HepG2 (cell line): ENCODE data around the gene ZNF217. TPM values are rescaled to one million over a fixed set of nuclear protein-coding genes. Genes with fewer than 3 reads are reported as not detected.
A peak's percentile ranks its signal among the peaks of the same experiment; 100 is the strongest.
"Not testable (repeated sequence)": the region's sequence is repeated elsewhere in the genome, so short reads cannot be mapped to it uniquely, and the experiment has no call there.

ENCODE experiments used
- FOXA1 ChIP-seq, 2 experiments: fragments of 450-650 bp in 1 of 2; sonication (generic) in 1 of 2; formaldehyde crosslinking in 1 of 2; IDR thresholded peaks; 2 replicates each; pipeline versions ENCODE4 v1.4.0 to v1.6.1; 2016 to 2020; ENCODE audit warnings: missing genetic modification reagents in 1 of 2
- FOXA3 ChIP-seq: IDR thresholded peaks from 2 replicates; pipeline ENCODE4 v1.6.1; 2016; ENCODE audit warnings: missing genetic modification reagents, missing compliant biosample characterization
- FOXJ3 ChIP-seq: sonication (generic); formaldehyde crosslinking; IDR thresholded peaks from 2 replicates; pipeline ENCODE4 v1.4.0; 2020; ENCODE audit warnings: missing genetic modification reagents, mild to moderate bottlenecking, borderline replicate concordance
- FOXP1 ChIP-seq, 2 experiments: fragments of 450-650 bp in 1 of 2; IDR thresholded peaks; 2 replicates each; pipeline ENCODE4 v1.6.1; 2017 to 2018; ENCODE audit warnings: antibody characterized with exemption in 1 of 2
- KLF6 ChIP-seq: IDR thresholded peaks from 2 replicates; pipeline ENCODE4 v1.8.0; 2016; ENCODE audit warnings: missing biosample characterization, missing genetic modification reagents
- MED1 ChIP-seq: sonication (generic); formaldehyde crosslinking; IDR thresholded peaks from 2 replicates; pipeline ENCODE4 v1.4.0; 2020; ENCODE audit warnings: missing genetic modification reagents
- NCOR1 ChIP-seq: fragments of 200-600 bp; sonication (generic); IDR thresholded peaks from 2 replicates; pipeline ENCODE4 v1.7.0; 2017; ENCODE audit warnings: antibody characterized with exemption, low read length, borderline replicate concordance
- NR2C2 ChIP-seq: sonication (generic); formaldehyde crosslinking; IDR thresholded peaks from 2 replicates; pipeline ENCODE4 v1.4.0; 2020; ENCODE audit warnings: missing genetic modification reagents, mild to moderate bottlenecking, moderate library complexity, borderline replicate concordance
- PITX1 ChIP-seq: sonication (generic); formaldehyde crosslinking; IDR thresholded peaks from 2 replicates; pipeline ENCODE4 v1.5.1; 2020; ENCODE audit warnings: mild to moderate bottlenecking, missing genetic modification reagents
- PPARG ChIP-seq: conservative IDR thresholded peaks from 2 replicates; pipeline ENCODE4 v1.6.1; 2016; ENCODE audit warnings: missing biosample characterization, missing genetic modification reagents
- SIX1 ChIP-seq: sonication (generic); formaldehyde crosslinking; IDR thresholded peaks from 2 replicates; pipeline ENCODE4 v1.4.0; 2020; ENCODE audit warnings: missing genetic modification reagents, borderline replicate concordance
- SOX6 ChIP-seq, 2 experiments: fragments of 450-650 bp in 1 of 2; sonication (generic) in 1 of 2; formaldehyde crosslinking in 1 of 2; IDR thresholded peaks; 2 replicates each; pipeline versions ENCODE4 v1.4.0 to v1.6.1; 2017 to 2020; ENCODE audit warnings: antibody characterized with exemption in 1 of 2, mild to moderate bottlenecking in 1 of 2, missing genetic modification reagents in 1 of 2
- TAF1 ChIP-seq: sonication (generic); formaldehyde crosslinking; IDR thresholded peaks from 2 replicates; pipeline ENCODE4 v1.4.0; 2020; ENCODE audit warnings: missing genetic modification reagents
- TBX2 ChIP-seq: sonication (generic); formaldehyde crosslinking; IDR thresholded peaks from 2 replicates; pipeline ENCODE4 v1.5.0; 2020; ENCODE audit warnings: missing genetic modification reagents, mild to moderate bottlenecking, borderline replicate concordance
- ZBTB20 ChIP-seq: sonication (generic); formaldehyde crosslinking; IDR thresholded peaks from 2 replicates; pipeline ENCODE4 v1.8.1; 2023; ENCODE audit warnings: missing genetic modification reagents, low read depth, mild to moderate bottlenecking, borderline replicate concordance
- ZBTB7B ChIP-seq: sonication (generic); formaldehyde crosslinking; IDR thresholded peaks from 2 replicates; pipeline ENCODE4 v1.4.0; 2020; ENCODE audit warnings: missing genetic modification reagents
- polyA plus RNA-seq, 8 experiments: library from polyadenylated mRNA; depleted of rRNA in 3 of 8; stranded (reverse) in 7 of 8; unstranded in 1 of 8; fragments of >200 nt; fragmentation: Illumina TruSeq in 4 of 8; extraction: Trizol in 4 of 8; gene quantifications; 2 replicates each; pipeline versions ENCODE4 v1.2.1 to v1.2.3, GENCODE V29; 2011 to 2016; ENCODE audit warnings: low read depth in 4 of 8, missing spikeins in 1 of 8, mixed read lengths in 1 of 8; ENCODE audit not compliant: insufficient read depth in 1 of 8
- total RNA-seq, 5 experiments: library from RNA; depleted of rRNA; stranded (reverse); fragments of >200 nt; fragmentation: Illumina TruSeq; extraction: Trizol; gene quantifications; 2 replicates each; pipeline ENCODE4 v1.2.3, GENCODE V29; 2016; ENCODE audit warnings: low read depth in 1 of 5
- TF ChIP-seq, protein P1 (sequence below): sonication (generic); formaldehyde crosslinking; IDR thresholded peaks from 2 replicates; pipeline ENCODE4 v1.4.0; 2020; ENCODE audit warnings: missing genetic modification reagents
- TF ChIP-seq, protein P2 (sequence below): sonication (generic); formaldehyde crosslinking; IDR thresholded peaks from 2 replicates; pipeline ENCODE4 v1.4.0; 2020; ENCODE audit warnings: missing genetic modification reagents, borderline replicate concordance
- TF ChIP-seq, protein P3 (sequence below), 2 experiments: sonication (generic) in 1 of 2; formaldehyde crosslinking in 1 of 2; IDR thresholded peaks; 2 replicates each; pipeline versions ENCODE4 v1.4.0 to v1.6.1; 2018 to 2020; ENCODE audit warnings: missing genetic modification reagents in 2 of 2, borderline replicate concordance in 1 of 2, low read depth in 1 of 2, mild to moderate bottlenecking in 1 of 2, missing biosample characterization in 1 of 2
- TF ChIP-seq, protein P4 (sequence below): IDR thresholded peaks from 2 replicates; pipeline ENCODE4 v1.4.0; 2020; ENCODE audit warnings: mild to moderate bottlenecking, missing genetic modification reagents

Gene ZNF217
- total and polyA plus RNA-seq, 2 of the 13 experiments (the other 11 are each of a cell fraction or from before 2014, with no cell fraction given): 22.3 to 29.8 TPM

DNA sequence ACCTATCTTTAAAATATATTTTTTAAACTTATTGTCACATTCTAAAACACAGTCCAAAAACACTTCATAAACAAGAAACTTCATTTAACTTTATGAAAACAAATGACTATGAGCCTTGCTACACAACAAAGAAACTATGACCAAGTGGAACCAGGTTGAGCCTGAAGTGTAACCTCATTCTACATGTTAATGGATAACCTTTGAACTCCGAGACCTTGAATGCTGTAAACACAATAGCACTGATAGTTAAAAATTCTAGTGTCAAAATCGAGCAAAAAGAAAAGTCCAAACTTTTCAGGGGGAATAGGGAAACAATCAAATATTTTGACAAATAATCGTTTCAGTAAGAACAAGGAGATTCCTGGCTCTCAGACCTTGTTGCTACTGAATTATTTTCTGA is 2.1 kb upstream of the ZNF217 start (continued):
- TF ChIP-seq SIX1 (CRISPR knock-in tag): peak; percentile 48; the same call in 1 of the 2 replicates
- TF ChIP-seq TBX2: 0 out of 2 replicates have a peak, but pooled peaks have one; percentile 14
- TF ChIP-seq, protein P1, sequence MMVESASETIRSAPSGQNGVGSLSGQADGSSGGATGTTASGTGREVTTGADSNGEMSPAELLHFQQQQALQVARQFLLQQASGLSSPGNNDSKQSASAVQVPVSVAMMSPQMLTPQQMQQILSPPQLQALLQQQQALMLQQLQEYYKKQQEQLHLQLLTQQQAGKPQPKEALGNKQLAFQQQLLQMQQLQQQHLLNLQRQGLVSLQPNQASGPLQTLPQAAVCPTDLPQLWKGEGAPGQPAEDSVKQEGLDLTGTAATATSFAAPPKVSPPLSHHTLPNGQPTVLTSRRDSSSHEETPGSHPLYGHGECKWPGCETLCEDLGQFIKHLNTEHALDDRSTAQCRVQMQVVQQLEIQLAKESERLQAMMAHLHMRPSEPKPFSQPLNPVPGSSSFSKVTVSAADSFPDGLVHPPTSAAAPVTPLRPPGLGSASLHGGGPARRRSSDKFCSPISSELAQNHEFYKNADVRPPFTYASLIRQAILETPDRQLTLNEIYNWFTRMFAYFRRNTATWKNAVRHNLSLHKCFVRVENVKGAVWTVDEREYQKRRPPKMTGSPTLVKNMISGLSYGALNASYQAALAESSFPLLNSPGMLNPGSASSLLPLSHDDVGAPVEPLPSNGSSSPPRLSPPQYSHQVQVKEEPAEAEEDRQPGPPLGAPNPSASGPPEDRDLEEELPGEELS: peak; percentile 74
- peak; percentile 21; the same call in 1 of the 2 replicates for TF ChIP-seq ZBTB7B (CRISPR knock-in tag)
- TF ChIP-seq, protein P2, sequence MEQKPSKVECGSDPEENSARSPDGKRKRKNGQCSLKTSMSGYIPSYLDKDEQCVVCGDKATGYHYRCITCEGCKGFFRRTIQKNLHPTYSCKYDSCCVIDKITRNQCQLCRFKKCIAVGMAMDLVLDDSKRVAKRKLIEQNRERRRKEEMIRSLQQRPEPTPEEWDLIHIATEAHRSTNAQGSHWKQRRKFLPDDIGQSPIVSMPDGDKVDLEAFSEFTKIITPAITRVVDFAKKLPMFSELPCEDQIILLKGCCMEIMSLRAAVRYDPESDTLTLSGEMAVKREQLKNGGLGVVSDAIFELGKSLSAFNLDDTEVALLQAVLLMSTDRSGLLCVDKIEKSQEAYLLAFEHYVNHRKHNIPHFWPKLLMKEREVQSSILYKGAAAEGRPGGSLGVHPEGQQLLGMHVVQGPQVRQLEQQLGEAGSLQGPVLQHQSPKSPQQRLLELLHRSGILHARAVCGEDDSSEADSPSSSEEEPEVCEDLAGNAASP (CRISPR knock-in tag): peak; percentile 55
- peak; percentile 81 for TF ChIP-seq PPARG
- peak; percentile 76; the same call in 1 of the 2 replicates for TF ChIP-seq KLF6 (CRISPR knock-in tag)
- 0 out of 2 replicates have a peak, but pooled peaks have one; percentile 80 for TF ChIP-seq NCOR1
- TF ChIP-seq NR2C2 (CRISPR knock-in tag): peak; percentile 79
- TF ChIP-seq FOXP1 (IDR thresholded peaks at IDR 0.05): peak; percentile 84
- TF ChIP-seq FOXP1 (CRISPR knock-in tag; IDR thresholded peaks at IDR 0.05): peak; percentile 96
- not testable (repeated sequence) for TF ChIP-seq SOX6, FOXA1 (IDR thresholded peaks at IDR 0.05)
- TF ChIP-seq SOX6 (CRISPR knock-in tag; IDR thresholded peaks at IDR 0.05): peak; percentile 88
- TF ChIP-seq MED1 (CRISPR knock-in tag): peak; percentile 84
- peak; percentile 66; the same call in 1 of the 2 replicates for TF ChIP-seq FOXJ3
- TF ChIP-seq PITX1 (CRISPR knock-in tag): peak; percentile 54; the same call in 1 of the 2 replicates
- TF ChIP-seq FOXA3 (CRISPR knock-in tag): peak; percentile 85
- TF ChIP-seq, protein P3, sequence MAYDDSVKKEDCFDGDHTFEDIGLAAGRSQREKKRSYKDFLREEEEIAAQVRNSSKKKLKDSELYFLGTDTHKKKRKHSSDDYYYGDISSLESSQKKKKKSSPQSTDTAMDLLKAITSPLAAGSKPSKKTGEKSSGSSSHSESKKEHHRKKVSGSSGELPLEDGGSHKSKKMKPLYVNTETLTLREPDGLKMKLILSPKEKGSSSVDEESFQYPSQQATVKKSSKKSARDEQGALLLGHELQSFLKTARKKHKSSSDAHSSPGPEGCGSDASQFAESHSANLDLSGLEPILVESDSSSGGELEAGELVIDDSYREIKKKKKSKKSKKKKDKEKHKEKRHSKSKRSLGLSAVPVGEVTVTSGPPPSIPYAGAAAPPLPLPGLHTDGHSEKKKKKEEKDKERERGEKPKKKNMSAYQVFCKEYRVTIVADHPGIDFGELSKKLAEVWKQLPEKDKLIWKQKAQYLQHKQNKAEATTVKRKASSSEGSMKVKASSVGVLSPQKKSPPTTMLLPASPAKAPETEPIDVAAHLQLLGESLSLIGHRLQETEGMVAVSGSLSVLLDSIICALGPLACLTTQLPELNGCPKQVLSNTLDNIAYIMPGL (CRISPR knock-in tag; IDR thresholded peaks at IDR 0.05; ENCODE audit: borderline replicate concordance in 1 of 2, low read depth in 1 of 2): peak in 1 of 2 experiments; percentile 7; a peak in 1 of 4 replicates
- peak; percentile 66 for TF ChIP-seq FOXA1 (CRISPR knock-in tag; IDR thresholded peaks at IDR 0.05)
- TF ChIP-seq ZBTB20 (CRISPR knock-in tag): 0 out of 2 replicates have a peak, but pooled peaks have one; percentile 16
- TF ChIP-seq, protein P4, sequence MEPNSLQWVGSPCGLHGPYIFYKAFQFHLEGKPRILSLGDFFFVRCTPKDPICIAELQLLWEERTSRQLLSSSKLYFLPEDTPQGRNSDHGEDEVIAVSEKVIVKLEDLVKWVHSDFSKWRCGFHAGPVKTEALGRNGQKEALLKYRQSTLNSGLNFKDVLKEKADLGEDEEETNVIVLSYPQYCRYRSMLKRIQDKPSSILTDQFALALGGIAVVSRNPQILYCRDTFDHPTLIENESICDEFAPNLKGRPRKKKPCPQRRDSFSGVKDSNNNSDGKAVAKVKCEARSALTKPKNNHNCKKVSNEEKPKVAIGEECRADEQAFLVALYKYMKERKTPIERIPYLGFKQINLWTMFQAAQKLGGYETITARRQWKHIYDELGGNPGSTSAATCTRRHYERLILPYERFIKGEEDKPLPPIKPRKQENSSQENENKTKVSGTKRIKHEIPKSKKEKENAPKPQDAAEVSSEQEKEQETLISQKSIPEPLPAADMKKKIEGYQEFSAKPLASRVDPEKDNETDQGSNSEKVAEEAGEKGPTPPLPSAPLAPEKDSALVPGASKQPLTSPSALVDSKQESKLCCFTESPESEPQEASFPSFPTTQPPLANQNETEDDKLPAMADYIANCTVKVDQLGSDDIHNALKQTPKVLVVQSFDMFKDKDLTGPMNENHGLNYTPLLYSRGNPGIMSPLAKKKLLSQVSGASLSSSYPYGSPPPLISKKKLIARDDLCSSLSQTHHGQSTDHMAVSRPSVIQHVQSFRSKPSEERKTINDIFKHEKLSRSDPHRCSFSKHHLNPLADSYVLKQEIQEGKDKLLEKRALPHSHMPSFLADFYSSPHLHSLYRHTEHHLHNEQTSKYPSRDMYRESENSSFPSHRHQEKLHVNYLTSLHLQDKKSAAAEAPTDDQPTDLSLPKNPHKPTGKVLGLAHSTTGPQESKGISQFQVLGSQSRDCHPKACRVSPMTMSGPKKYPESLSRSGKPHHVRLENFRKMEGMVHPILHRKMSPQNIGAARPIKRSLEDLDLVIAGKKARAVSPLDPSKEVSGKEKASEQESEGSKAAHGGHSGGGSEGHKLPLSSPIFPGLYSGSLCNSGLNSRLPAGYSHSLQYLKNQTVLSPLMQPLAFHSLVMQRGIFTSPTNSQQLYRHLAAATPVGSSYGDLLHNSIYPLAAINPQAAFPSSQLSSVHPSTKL: peak; percentile 81
- TF ChIP-seq TAF1 (CRISPR knock-in tag): 0 out of 2 replicates have a peak, but pooled peaks have one; percentile 32
